ENCODE data around the gene ARHGAP6. TPM values are rescaled to one million over a fixed set of nuclear protein-coding genes. Genes with fewer than 3 reads are reported as not detected.

Gene ARHGAP6
- total and polyA plus RNA-seq, 2 experiments from 2014 or later, result 0.26 to 0.59 TPM

GRCh38 chrX:11298600-11298999, 367.1 kb downstream of the ARHGAP6 start:
- no peak for ATAC-seq

More at GRCh38 chrX:11298600-11298999, 367.1 kb downstream of the ARHGAP6 start:
- no peaks in the 10 kb centered on the region for H3K36me3 Mint-ChIP-seq (ENCODE audit: low read depth)
- Histone ChIP-seq H3K27me3 (ENCODE audit: insufficient read depth) (no peaks in the 10 kb centered on the region), H3K36me3 (ENCODE audit: insufficient read depth) (no peaks in the 10 kb centered on the region), H3F3A (replicated peaks; ENCODE audit: low read depth) (no peaks in the 10 kb centered on the region), H3K4me1 (ENCODE audit: insufficient read depth) (no peaks in the 10 kb centered on the region), H3K4me2 (no peak overlapping the region), H3K79me2 (replicated peaks; ENCODE audit: insufficient read depth) (no peaks in the 10 kb centered on the region), H4K20me1 (replicated peaks; ENCODE audit: insufficient read depth) (no peaks in the 10 kb centered on the region), H3K27ac (ENCODE audit: low read depth) (no peak overlapping the region), H3K9me2 (ENCODE audit: insufficient read depth) (no peaks in the 10 kb centered on the region), H2AFZ (no peak overlapping the region), H3K4me3 (no peak overlapping the region)
- no peak overlapping the region for H3K4me3 Mint-ChIP-seq
- TF ChIP-seq JUNB (IDR thresholded peaks at IDR 0.05; ENCODE audit: unreplicated experiment) (no peak), STAT1 (IDR thresholded peaks at IDR 0.05; ENCODE audit: unreplicated experiment) (no peak), NANOG (IDR thresholded peaks at IDR 0.05; ENCODE audit: borderline replicate concordance) (no peak), POLR2AphosphoS5 (IDR thresholded peaks at IDR 0.05; ENCODE audit: low read depth) (no peak), EZH2phosphoT487 (IDR thresholded peaks at IDR 0.05; ENCODE audit: unreplicated experiment) (no peak), REST (IDR thresholded peaks at IDR 0.05; ENCODE audit: unreplicated experiment) (no peak), ZNF462 (CRISPR knock-in tag; IDR thresholded peaks at IDR 0.05) (no peak), EZH2 (IDR thresholded peaks at IDR 0.05; ENCODE audit: low read depth, unreplicated experiment) (no peak), CREB1 (CRISPR knock-in tag; IDR thresholded peaks at IDR 0.05; ENCODE audit: low read depth) (no peak), CTCF (conservative IDR thresholded peaks at IDR 0.05; ENCODE audit: low read depth in 2 of 2) (no peak), ETS1 (IDR thresholded peaks at IDR 0.05) (no peak), ZNF114 (CRISPR knock-in tag; IDR thresholded peaks at IDR 0.05) (no peak), ZNF331 (CRISPR knock-in tag; IDR thresholded peaks at IDR 0.05; ENCODE audit: low read depth) (no peak)
- peaks cover 12% of the 10 kb centered on the region for H3K4me1 Mint-ChIP-seq
- H3K27me3 Mint-ChIP-seq (ENCODE audit: insufficient read depth, low read depth, poor library complexity), result no peaks in the 10 kb centered on the region
- no peak for DNase-seq (ENCODE audit: low spot score)
- no peak overlapping the region for H3K27ac Mint-ChIP-seq
- no peaks in the 10 kb centered on the region for H3K9me3 Mint-ChIP-seq
